ENCODE results near the gene CXXC5.

The CXXC5 gene

GRCh38 chr5:139667730-139668063 is 19.5 kb downstream of the CXXC5 start:
- TF ChIP-seq CTCF (IDR thresholded peaks at IDR 0.05) = no peak

GRCh38 chr5:139668064-139668880 is 20.1 kb downstream of the CXXC5 start:
- TF ChIP-seq CTCF (IDR thresholded peaks at IDR 0.05) = no peak

- TF ChIP-seq CTCF (IDR thresholded peaks at IDR 0.05) = no peak
Observed at GRCh38 chr5:139668924-139669661, 20.9 kb downstream of the CXXC5 start.

- TF ChIP-seq CTCF (IDR thresholded peaks at IDR 0.05) = no peak
Observed at GRCh38 chr5:139669662-139670368, 21.7 kb downstream of the CXXC5 start.

GRCh38 chr5:139670369-139671095 is 22.4 kb downstream of the CXXC5 start:
- TF ChIP-seq CTCF (IDR thresholded peaks at IDR 0.05) = 0 out of 2 replicates have a peak, but pooled peaks have one; percentile 20

GRCh38 chr5:139671096-139671841 is 23.1 kb downstream of the CXXC5 start:
- TF ChIP-seq CTCF (IDR thresholded peaks at IDR 0.05) = no peak
